A549 (cell line): Measurements from ENCODE around the gene SLC6A12. TPM values are rescaled to one million over a fixed set of nuclear protein-coding genes. Genes with fewer than 3 reads are reported as not detected.
A peak's percentile ranks its signal among the peaks of the same experiment; 100 is the strongest.

Experiments used
- ATAC-seq, 2 experiments: fragments of 200-7000 bp in 1 of 2; fragments of >200 bp in 1 of 2; cut with Nextera tagmentation in 1 of 2; cut with Tn5 transposase in 1 of 2; 3 replicates each; pipeline versions ENCODE4 v1.8.0 to v1.9.1; 2018 to 2020; ENCODE audit warnings: mild to moderate bottlenecking in 1 of 2, moderate library complexity in 1 of 2
- CTCF ChIA-PET: fragments of 300-600 bp; sonication (Branson Sonifier 250); formaldehyde crosslinking; extraction: SDS; loops from one replicate; lab custom pipeline; 2021; ENCODE audit warnings: antibody characterized with exemption, inconsistent platforms; lab: Yijun Ruan, JAX
- POLR2A ChIA-PET: fragments of 350-600 bp; formaldehyde crosslinking; extraction: SDS; loops from one replicate; lab custom pipeline; 2021; ENCODE audit warnings: antibody characterized with exemption, inconsistent platforms; lab: Yijun Ruan, JAX
- DNase-seq, 2 experiments: peaks; one replicate each; pipeline versions ENCODE4 v3.0.0 to v3.0.0-alpha.2; 2011 to 2016; ENCODE audit warnings: low read depth in 1 of 2, low spot score in 1 of 2
- FAIRE-seq: peaks from 2 replicates; lab custom pipeline; 2011; peaks lifted over from hg19 to GRCh38; lab: Jason Lieb, UNC
- H3K27ac ChIP-seq, 2 experiments: fragments of >200 bp; sonication (Bioruptor Twin); formaldehyde crosslinking; 3 replicates each; pipeline ENCODE4 v1.5.1; 2016 to 2017
- H3K4me1 ChIP-seq: fragments of >200 bp; sonication (Bioruptor Twin); formaldehyde crosslinking; 3 replicates; pipeline ENCODE4 v1.6.1; 2016
- H3K4me2 ChIP-seq: fragments of >200 bp; sonication (Bioruptor Twin); formaldehyde crosslinking; 3 replicates; pipeline ENCODE4 v1.6.1; 2016
- H3K4me3 ChIP-seq: fragments of >200 bp; sonication (Bioruptor Twin); formaldehyde crosslinking; 3 replicates; pipeline ENCODE4 v1.5.1; 2016
- H3K9me3 ChIP-seq: fragments of >200 bp; sonication (Bioruptor Twin); formaldehyde crosslinking; 3 replicates; pipeline ENCODE4 v1.6.1; 2016
- ATOH8 ChIP-seq: fragments of 250-450 bp; sonication (Bioruptor Pico); IDR thresholded peaks from 2 replicates; pipeline ENCODE4 v1.5.0; 2020; ENCODE audit warnings: low read depth, mild to moderate bottlenecking, moderate library complexity
- CEBPB ChIP-seq, 2 experiments: fragments of >200 bp in 1 of 2; sonication (Bioruptor Twin) in 1 of 2; formaldehyde crosslinking in 1 of 2; IDR thresholded peaks; 2 replicates each; pipeline ENCODE4 v1.6.1; 2012 to 2016
- CTCF ChIP-seq: fragments of >200 bp; sonication (Bioruptor Twin); formaldehyde crosslinking; IDR thresholded peaks from 3 replicates; pipeline ENCODE4 v1.5.1; 2016
- ELK1 ChIP-seq: fragments of 150-350 bp; IDR thresholded peaks from 2 replicates; pipeline ENCODE4 v1.6.1; 2014; ENCODE audit warnings: low read depth, mild to moderate bottlenecking, low read length
- ESRRA ChIP-seq: fragments of 150-350 bp; IDR thresholded peaks from 2 replicates; pipeline ENCODE4 v1.6.1; 2014; ENCODE audit warnings: mild to moderate bottlenecking, low read length, borderline replicate concordance
- GATA3 ChIP-seq: IDR thresholded peaks from 2 replicates; pipeline ENCODE4 v1.6.1; 2012; ENCODE audit warnings: borderline replicate concordance
- HES2 ChIP-seq: fragments of >200 bp; sonication (Bioruptor Twin); formaldehyde crosslinking; IDR thresholded peaks from 2 replicates; pipeline ENCODE4 v1.6.1; 2016
- HEYL ChIP-seq: fragments of 250-450 bp; sonication (Bioruptor Pico); IDR thresholded peaks from 2 replicates; pipeline ENCODE4 v1.8.0; 2021; ENCODE audit warnings: mild to moderate bottlenecking, moderate library complexity
- HOXA7 ChIP-seq: fragments of 250-450 bp; sonication (Bioruptor Pico); IDR thresholded peaks from 2 replicates; pipeline ENCODE4 v1.5.0; 2020; ENCODE audit warnings: mild to moderate bottlenecking, moderate library complexity
- HOXB13 ChIP-seq: fragments of 250-450 bp; sonication (Bioruptor Pico); IDR thresholded peaks from 2 replicates; pipeline ENCODE4 v1.5.0; 2020; ENCODE audit warnings: low read depth, mild to moderate bottlenecking, moderate library complexity
- HOXB5 ChIP-seq: fragments of 250-450 bp; sonication (Bioruptor Pico); IDR thresholded peaks from 2 replicates; pipeline ENCODE4 v1.5.0; 2020; ENCODE audit warnings: mild to moderate bottlenecking, moderate library complexity
- JUN ChIP-seq, 2 experiments: fragments of >200 bp; sonication (Bioruptor Twin); formaldehyde crosslinking; IDR thresholded peaks; 2 replicates in 1 of 2; 3 replicates in 1 of 2; pipeline ENCODE4 v1.6.1; 2016 to 2017
- KDM5A ChIP-seq: fragments of 200-600 bp; sonication (generic); IDR thresholded peaks from 2 replicates; pipeline ENCODE4 v1.6.1; 2016; ENCODE audit warnings: antibody characterized with exemption, mild to moderate bottlenecking
- MAZ ChIP-seq: fragments of 150-350 bp; IDR thresholded peaks from 2 replicates; pipeline ENCODE4 v1.6.1; 2014; ENCODE audit warnings: antibody characterized with exemption, low read depth, low read length, borderline replicate concordance
- NFE2L2 ChIP-seq: fragments of 150-350 bp; conservative IDR thresholded peaks from 2 replicates; pipeline ENCODE4 v1.6.1; 2014; ENCODE audit warnings: low read length
- RFX5 ChIP-seq: fragments of 450-650 bp; IDR thresholded peaks from 2 replicates; pipeline ENCODE4 v1.7.1; 2014; ENCODE audit warnings: antibody characterized with exemption, mild to moderate bottlenecking, moderate library complexity
- SMC3 ChIP-seq: fragments of >200 bp; sonication (Bioruptor Twin); formaldehyde crosslinking; IDR thresholded peaks from 3 replicates; pipeline ENCODE4 v1.6.1; 2018; ENCODE audit warnings: inconsistent platforms
- TP53 ChIP-seq: fragments of 250-450 bp; sonication (Bioruptor Pico); IDR thresholded peaks from 2 replicates; pipeline ENCODE4 v1.5.0; 2021; ENCODE audit warnings: mild to moderate bottlenecking, moderate library complexity
- USF2 ChIP-seq: fragments of 450-650 bp; IDR thresholded peaks from 2 replicates; pipeline ENCODE4 v1.6.1; 2014; ENCODE audit warnings: antibody characterized with exemption
- ZFP36 ChIP-seq: fragments of 450-650 bp; IDR thresholded peaks from 2 replicates; pipeline ENCODE4 v1.6.1; 2014; ENCODE audit warnings: borderline replicate concordance; ENCODE audit not compliant: partially characterized antibody
- WGBS: methylation state at CpG from one replicate; pipeline ENCODE4 v1.1.6; 2017; ENCODE audit errors: missing lambda C conversion rate; 5-methylcytosine and 5-hydroxymethylcytosine counted together
- polyA plus RNA-seq, 4 experiments: library from polyadenylated mRNA; depleted of rRNA in 3 of 4; stranded (reverse); fragments of >200 nt; fragmentation: RNase III in 1 of 4; extraction: RNeasy Plus Mini Kit Qiagen cat#74134 plus additional on column Dnase treatment in 1 of 4; gene quantifications; 2 replicates in 3 of 4; 3 replicates in 1 of 4; pipeline ENCODE4 v1.2.3, GENCODE V29; 2011 to 2017

Gene SLC6A12
- polyA plus RNA-seq, 2 of the 4 experiments (the other 2 are of a cell fraction) = 0.78 to 4.4 TPM

- Histone ChIP-seq H3K4me2 (no peak overlapping the region), H3K9me3 (no peaks in the 10 kb centered on the region), H3K27ac (no peak overlapping the region), H3K4me3 (no peak overlapping the region), H3K4me1 (no peaks in the 10 kb centered on the region)
- ChIA-PET POLR2A (no interaction called here), CTCF (no interaction called here)
- TF ChIP-seq HOXB13 = no peak
- TF ChIP-seq NFE2L2 = no peak
- TF ChIP-seq HOXB5 (CRISPR knock-in tag) = no peak
- TF ChIP-seq MAZ = no peak
- no peak for TF ChIP-seq TP53 (CRISPR knock-in tag)
- TF ChIP-seq CEBPB (IDR thresholded peaks at IDR 0.05) = no peak
- no peak for TF ChIP-seq HEYL (CRISPR knock-in tag)
- no peak for TF ChIP-seq ELK1
- no peak for TF ChIP-seq RFX5
- TF ChIP-seq ESRRA = no peak
- TF ChIP-seq ATOH8 (CRISPR knock-in tag) = no peak
- TF ChIP-seq JUN (IDR thresholded peaks at IDR 0.05) = no peak
- TF ChIP-seq CTCF = no peak
- TF ChIP-seq USF2 = no peak
- TF ChIP-seq GATA3 = no peak
- no peak for TF ChIP-seq ZFP36
- TF ChIP-seq HOXA7 (CRISPR knock-in tag) = no peak
- WGBS = 86% methylated on average over 23 of the region's 26 CpGs
- FAIRE-seq = no peak
- no peak for DNase-seq
- no peak for ATAC-seq
Observed at GRCh38 chr12:163406-163986, 50.5 kb downstream of the SLC6A12 start.

GRCh38 chr12:162467-163307, 51.3 kb downstream of the SLC6A12 start:
- CTCF ChIA-PET = no interaction called here
- H3K4me1 ChIP-seq = no peaks in the 10 kb centered on the region

More at GRCh38 chr12:162467-163307, 51.3 kb downstream of the SLC6A12 start:
- peak; percentile 46 to 60 for ATAC-seq
- POLR2A ChIA-PET = no interaction called here
- no peak overlapping the region for H3K4me3 ChIP-seq
- FAIRE-seq = no peak
- TF ChIP-seq SMC3 = no peak
- TF ChIP-seq KDM5A = no peak
- no peak for TF ChIP-seq HES2
- no peak for TF ChIP-seq ZFP36
- TF ChIP-seq, all 56 proteins: peak for 0
- DNase-seq = no peak
- H3K9me3 ChIP-seq = no peaks in the 10 kb centered on the region
- H3K4me2 ChIP-seq = no peak overlapping the region
- 62% methylated on average over 16 of the region's 18 CpGs for WGBS
- H3K27ac ChIP-seq = no peak overlapping the region
